Measurements from ENCODE around the gene ABLIM1. TPM values are rescaled to one million over a fixed set of nuclear protein-coding genes. Genes with fewer than 3 reads are reported as not detected.

ABLIM1 gene
- total RNA-seq, 3 donors from 2014 or later, result 89.0 to 216 (median 131) TPM

DNA sequence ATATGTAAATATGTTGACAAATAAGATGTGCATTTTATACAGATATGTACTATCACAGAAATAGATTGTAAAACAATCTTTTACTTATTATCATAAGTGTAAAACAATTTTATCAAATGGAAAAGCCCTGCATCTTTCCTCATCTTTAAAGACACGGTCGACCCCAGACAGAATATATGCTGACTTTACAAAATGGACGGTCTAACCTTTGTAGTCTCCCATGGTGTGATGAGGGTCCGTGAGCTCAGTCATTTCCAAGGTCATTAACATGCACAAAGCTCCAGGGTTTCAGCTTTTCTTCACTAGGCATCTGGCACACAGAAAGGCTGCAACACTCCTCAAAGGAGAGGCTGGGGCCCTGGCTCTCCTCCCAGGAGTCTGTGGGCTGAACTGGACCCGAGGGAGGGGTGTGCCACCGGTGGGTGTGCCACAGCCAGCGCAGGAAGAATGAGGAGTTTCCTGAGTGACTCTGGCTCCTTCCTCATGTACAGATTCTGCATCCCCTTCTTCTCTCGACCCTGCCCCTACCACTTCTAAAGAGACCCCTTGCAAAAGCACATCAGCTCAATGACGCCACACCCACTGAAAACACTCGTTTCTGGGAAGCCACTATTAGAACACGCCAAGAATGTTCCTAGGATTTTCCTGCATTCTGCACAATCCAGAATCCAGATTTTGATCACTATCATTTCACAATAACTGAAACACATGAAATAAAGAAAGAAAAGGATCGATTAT, 26.2 kb upstream of the ABLIM1 start:
- H3K4me3 ChIP-seq, result peak overlapping the region; percentile 28 to 60 (median 41)
- peak in 1 of 2 donors; percentile 49 for DNase-seq (ENCODE audit: low spot score in 2 of 2)
- TF ChIP-seq POLR2A (IDR thresholded peaks at IDR 0.05), result no peak
- TF ChIP-seq, protein P1, sequence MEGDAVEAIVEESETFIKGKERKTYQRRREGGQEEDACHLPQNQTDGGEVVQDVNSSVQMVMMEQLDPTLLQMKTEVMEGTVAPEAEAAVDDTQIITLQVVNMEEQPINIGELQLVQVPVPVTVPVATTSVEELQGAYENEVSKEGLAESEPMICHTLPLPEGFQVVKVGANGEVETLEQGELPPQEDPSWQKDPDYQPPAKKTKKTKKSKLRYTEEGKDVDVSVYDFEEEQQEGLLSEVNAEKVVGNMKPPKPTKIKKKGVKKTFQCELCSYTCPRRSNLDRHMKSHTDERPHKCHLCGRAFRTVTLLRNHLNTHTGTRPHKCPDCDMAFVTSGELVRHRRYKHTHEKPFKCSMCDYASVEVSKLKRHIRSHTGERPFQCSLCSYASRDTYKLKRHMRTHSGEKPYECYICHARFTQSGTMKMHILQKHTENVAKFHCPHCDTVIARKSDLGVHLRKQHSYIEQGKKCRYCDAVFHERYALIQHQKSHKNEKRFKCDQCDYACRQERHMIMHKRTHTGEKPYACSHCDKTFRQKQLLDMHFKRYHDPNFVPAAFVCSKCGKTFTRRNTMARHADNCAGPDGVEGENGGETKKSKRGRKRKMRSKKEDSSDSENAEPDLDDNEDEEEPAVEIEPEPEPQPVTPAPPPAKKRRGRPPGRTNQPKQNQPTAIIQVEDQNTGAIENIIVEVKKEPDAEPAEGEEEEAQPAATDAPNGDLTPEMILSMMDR (IDR thresholded peaks at IDR 0.05), result no peak
- peak; percentile 42 to 52 (median 42) for TF ChIP-seq POLR2AphosphoS5 (IDR thresholded peaks at IDR 0.05)
- H3K36me3 ChIP-seq, result no peaks in the 10 kb centered on the region
- H3K9me3 ChIP-seq, result no peaks in the 10 kb centered on the region
- H3K4me1 ChIP-seq, result peaks cover 0 to 11% of the 10 kb centered on the region in 2 donors
- no peaks in the 10 kb centered on the region for H3K27me3 ChIP-seq
- peak overlapping the region; percentile 82 to 90 for H3K27ac ChIP-seq
- intact Hi-C loops (cut with DNase I; ENCODE audit: low total_unique reads), result no loop called here

DNA sequence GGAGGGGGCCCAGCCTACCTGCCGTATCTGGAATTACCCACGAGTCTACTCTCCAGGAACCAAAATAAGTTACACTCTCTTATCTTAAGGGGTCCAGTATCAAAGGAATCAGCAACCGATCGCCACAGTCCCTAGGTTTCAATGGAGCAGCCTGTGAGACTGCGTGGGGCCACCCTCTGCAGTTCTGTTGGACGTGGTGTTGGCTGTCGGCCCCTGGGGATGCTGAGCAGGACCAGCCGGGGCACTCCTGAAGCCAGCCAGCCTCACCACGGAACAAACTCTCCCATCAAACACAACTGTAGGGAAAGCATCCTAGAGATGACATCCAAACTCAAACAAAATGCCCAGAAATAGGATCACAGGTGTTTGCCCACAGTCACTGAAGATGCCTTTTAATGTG, 25.5 kb upstream of the ABLIM1 start:
- no peaks in the 10 kb centered on the region for H3K9me3 ChIP-seq
- no peaks in the 10 kb centered on the region for H3K36me3 ChIP-seq
- H3K4me3 ChIP-seq, result peak overlapping the region; percentile 28 to 60 (median 41)
- no peaks in the 10 kb centered on the region for H3K27me3 ChIP-seq
- peak overlapping the region; percentile 82 to 90 for H3K27ac ChIP-seq
- H3K4me1 ChIP-seq, result peaks cover 0 to 15% of the 10 kb centered on the region in 2 donors
- intact Hi-C loops (cut with DNase I; ENCODE audit: low total_unique reads), result no loop called here
- TF ChIP-seq, protein P1 (IDR thresholded peaks at IDR 0.05), result no peak
- no peak for TF ChIP-seq POLR2AphosphoS5 (IDR thresholded peaks at IDR 0.05)
- no peak for TF ChIP-seq POLR2A (IDR thresholded peaks at IDR 0.05)
- DNase-seq (ENCODE audit: low spot score in 2 of 2), result no peak

DNA sequence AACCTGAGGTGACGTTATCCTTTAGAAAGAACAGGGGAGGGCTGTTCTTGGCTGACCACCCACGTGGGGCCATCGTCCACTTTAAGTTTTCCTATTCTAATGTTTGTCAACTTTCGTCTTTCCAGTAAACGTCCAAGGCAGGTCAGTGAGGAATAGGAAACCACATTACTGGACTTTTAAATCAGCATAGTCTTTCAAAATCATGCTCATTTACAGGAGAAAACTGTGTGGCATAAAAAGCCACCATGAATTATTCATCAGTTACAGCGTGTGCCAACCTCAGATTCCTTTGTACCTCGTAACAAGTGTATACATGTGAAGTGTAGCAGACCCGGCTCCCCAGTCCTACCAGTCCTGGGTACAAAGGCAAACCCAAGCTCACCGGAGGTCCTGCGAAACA, 25.1 kb upstream of the ABLIM1 start:
- Histone ChIP-seq H3K9me3 (no peaks in the 10 kb centered on the region), H3K4me3 (peak overlapping the region; percentile 28 to 60 (median 41)), H3K27ac (peak overlapping the region; percentile 82 to 90), H3K4me1 (peaks cover 0 to 15% of the 10 kb centered on the region in 2 donors), H3K36me3 (no peaks in the 10 kb centered on the region), H3K27me3 (no peaks in the 10 kb centered on the region)
- intact Hi-C loops (cut with DNase I; ENCODE audit: low total_unique reads), result no loop called here
- peak in 1 of 2 donors; percentile 36 for DNase-seq (ENCODE audit: low spot score in 2 of 2)
- TF ChIP-seq POLR2AphosphoS5 (IDR thresholded peaks at IDR 0.05) (no peak), POLR2A (IDR thresholded peaks at IDR 0.05) (no peak)
- TF ChIP-seq, protein P1 (IDR thresholded peaks at IDR 0.05), result no peak

- Histone ChIP-seq H3K36me3 (no peaks in the 10 kb centered on the region), H3K27ac (peak overlapping the region; percentile 82 to 90), H3K4me3 (peak overlapping the region in 2 of 3 donors; percentile 28 to 60), H3K27me3 (no peaks in the 10 kb centered on the region), H3K9me3 (no peaks in the 10 kb centered on the region), H3K4me1 (peaks cover 0 to 15% of the 10 kb centered on the region in 2 donors)
- no peak for DNase-seq (ENCODE audit: low spot score in 2 of 2)
- TF ChIP-seq, protein P1 (IDR thresholded peaks at IDR 0.05), result no peak
- TF ChIP-seq POLR2AphosphoS5 (IDR thresholded peaks at IDR 0.05) (no peak), POLR2A (IDR thresholded peaks at IDR 0.05) (no peak)
- intact Hi-C loops (cut with DNase I; ENCODE audit: low total_unique reads), result no loop called here
Observed at GRCh38 chr10:114682532-114682931, 24.5 kb upstream of the ABLIM1 start.

DNA sequence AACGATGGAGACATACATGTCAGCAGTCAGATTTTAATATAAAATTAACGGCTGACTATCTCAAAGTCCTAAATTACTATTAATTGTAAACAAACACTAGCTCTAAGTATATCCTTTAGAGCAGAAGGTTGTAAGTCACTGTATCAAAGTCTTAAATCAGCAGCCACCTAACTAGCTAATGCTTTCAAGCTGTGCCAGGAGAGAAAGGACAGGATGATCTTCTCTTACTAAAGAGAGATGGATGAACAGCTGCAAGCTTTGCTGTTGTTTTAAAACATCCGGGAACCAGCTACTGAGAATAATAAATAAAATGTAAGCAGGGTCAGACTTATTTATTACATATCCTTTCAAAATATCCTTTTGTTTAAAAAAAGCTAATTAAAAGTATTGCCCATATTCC, 24.0 kb upstream of the ABLIM1 start:
- intact Hi-C loops (cut with DNase I; ENCODE audit: low total_unique reads), result no loop called here
- H3K4me3 ChIP-seq, result peak overlapping the region in 2 of 3 donors; percentile 28 to 60
- H3K27ac ChIP-seq, result peak overlapping the region; percentile 41 to 90
- H3K9me3 ChIP-seq, result no peaks in the 10 kb centered on the region
- no peak for TF ChIP-seq POLR2A (IDR thresholded peaks at IDR 0.05)
- TF ChIP-seq, protein P1 (IDR thresholded peaks at IDR 0.05), result no peak
- TF ChIP-seq POLR2AphosphoS5 (IDR thresholded peaks at IDR 0.05), result no peak
- H3K27me3 ChIP-seq, result no peaks in the 10 kb centered on the region
- peaks cover 0 to 15% of the 10 kb centered on the region in 2 donors for H3K4me1 ChIP-seq
- H3K36me3 ChIP-seq, result no peaks in the 10 kb centered on the region
- DNase-seq (ENCODE audit: low spot score in 2 of 2), result no peak
